AG10803 (cell line): ENCODE data around the gene PPP2R2D.
"Not testable (repeated sequence)": the region's sequence is repeated elsewhere in the genome, so short reads cannot be mapped to it uniquely, and the experiment has no call there.

Experiments
- DNase-seq: peaks from one replicate; pipeline ENCODE4 v3.0.0; 2010; ENCODE audit warnings: low read depth
- H3K4me3 ChIP-seq: 2 replicates; pipeline ENCODE4 v1.5.1; 2011; ENCODE audit warnings: mild to moderate bottlenecking, low read length, control low read depth
- CTCF ChIP-seq: conservative IDR thresholded peaks from 2 replicates; pipeline ENCODE4 v1.5.1; 2011; ENCODE audit warnings: mild to moderate bottlenecking, low read length, control low read depth, inconsistent platforms

PPP2R2D gene

GRCh38 chr10:131875501-131875900 lies 25.3 kb upstream of the PPP2R2D start:
- no peak for DNase-seq
- TF ChIP-seq CTCF = no peak
- no peak overlapping the region for H3K4me3 ChIP-seq

GRCh38 chr10:131876017-131876416 lies 24.8 kb upstream of the PPP2R2D start:
- no peak for TF ChIP-seq CTCF
- no peak for DNase-seq
- no peak overlapping the region for H3K4me3 ChIP-seq

- no peak for DNase-seq
- no peak for TF ChIP-seq CTCF
- H3K4me3 ChIP-seq = no peak overlapping the region
These were observed 24.3 kb upstream of the PPP2R2D start for GRCh38 chr10:131876508-131876907.

GRCh38 chr10:131880016-131880590 lies 20.7 kb upstream of the PPP2R2D start:
- DNase-seq = no peak
- H3K4me3 ChIP-seq = no peak overlapping the region
- TF ChIP-seq CTCF = no peak

- no peak for DNase-seq
- TF ChIP-seq CTCF = no peak
- no peak overlapping the region for H3K4me3 ChIP-seq
These were observed 19.5 kb upstream of the PPP2R2D start for GRCh38 chr10:131881104-131881880.

- no peak for DNase-seq
- H3K4me3 ChIP-seq = no peak overlapping the region
- no peak for TF ChIP-seq CTCF
These were observed 18.7 kb upstream of the PPP2R2D start for GRCh38 chr10:131882151-131882550.

GRCh38 chr10:131882590-131883451 lies 18.0 kb upstream of the PPP2R2D start:
- DNase-seq = no peak
- H3K4me3 ChIP-seq = no peak overlapping the region
- no peak for TF ChIP-seq CTCF

- not testable (repeated sequence) for DNase-seq, H3K4me3 ChIP-seq
These were observed 17.0 kb upstream of the PPP2R2D start for GRCh38 chr10:131883621-131884393.
